Stimulated activated CD4-positive, alpha-beta T cell treated with anti-CD3 and anti-CD28 coated beads, Interleukin-15, amount 100 ng/mL, for 48 hours (primary cell): ENCODE data around the gene ZNF423.

Experiments used
- DNase-seq, 2 donors: peaks; one replicate each; pipeline ENCODE4 v3.0.0-alpha.2; 2020; ENCODE audit warnings: low read depth in 2 of 2

The ZNF423 gene

DNA sequence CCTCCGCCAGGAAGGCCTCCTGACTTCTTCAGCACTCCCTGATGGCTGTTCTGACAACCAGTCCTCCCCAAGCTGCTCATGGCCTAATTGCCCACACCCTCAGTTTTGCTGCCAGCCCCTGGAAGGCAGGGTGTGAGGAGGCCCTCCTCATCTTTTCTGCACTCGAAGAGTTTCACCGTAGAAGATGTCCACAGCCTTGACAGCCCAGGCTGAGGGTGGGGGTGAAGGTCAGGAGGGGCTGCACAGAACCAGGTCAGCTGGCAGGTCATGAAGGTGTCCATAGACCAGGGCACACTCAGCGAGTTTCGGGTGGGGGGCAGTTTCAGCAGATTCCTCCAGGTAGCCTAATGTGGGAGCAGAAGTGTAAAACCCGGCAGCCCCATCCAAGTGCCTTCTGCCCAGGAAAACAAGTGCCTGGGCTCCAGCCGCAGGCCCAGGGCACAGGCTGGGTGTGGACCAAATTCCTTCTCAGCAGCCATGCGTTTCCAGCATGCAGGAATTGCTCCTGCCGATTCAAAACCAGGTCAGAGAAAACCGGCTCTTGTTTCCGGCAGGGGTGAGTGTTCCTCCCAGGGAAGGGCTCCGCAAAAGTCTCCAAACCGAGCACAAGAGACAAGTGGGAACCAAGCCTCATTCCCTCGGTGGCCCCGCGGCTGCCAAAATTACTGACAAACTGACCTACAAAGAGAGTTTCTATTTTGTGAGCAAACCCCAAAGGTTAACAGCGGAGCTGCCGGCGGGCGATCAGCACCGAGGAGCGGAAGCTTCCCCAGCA lies 253.5 kb downstream of the ZNF423 start:
- no peak for DNase-seq

DNA sequence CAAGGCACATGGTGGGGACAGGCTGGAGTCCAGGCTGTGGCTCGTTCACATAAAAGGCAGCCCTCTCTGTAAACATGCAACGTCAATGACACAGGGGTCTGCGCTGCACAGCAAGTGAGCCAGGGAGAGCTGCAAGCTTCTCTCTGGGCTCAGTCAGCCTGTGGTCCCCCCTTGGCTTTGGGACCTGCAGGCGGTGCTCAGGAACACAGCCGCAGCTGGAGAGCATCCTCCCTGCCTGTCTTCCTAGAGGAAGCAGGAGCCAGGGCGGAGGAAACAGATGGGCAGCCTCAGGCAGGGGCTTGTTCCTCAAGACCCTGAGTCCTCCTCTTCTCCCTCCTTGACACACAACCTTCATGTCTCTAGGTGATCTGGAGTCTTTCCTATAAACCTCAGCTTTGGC lies 254.3 kb downstream of the ZNF423 start:
- no peak for DNase-seq

GRCh38 chr16:49600976-49601375 lies 254.9 kb downstream of the ZNF423 start:
- DNase-seq: no peak

DNA sequence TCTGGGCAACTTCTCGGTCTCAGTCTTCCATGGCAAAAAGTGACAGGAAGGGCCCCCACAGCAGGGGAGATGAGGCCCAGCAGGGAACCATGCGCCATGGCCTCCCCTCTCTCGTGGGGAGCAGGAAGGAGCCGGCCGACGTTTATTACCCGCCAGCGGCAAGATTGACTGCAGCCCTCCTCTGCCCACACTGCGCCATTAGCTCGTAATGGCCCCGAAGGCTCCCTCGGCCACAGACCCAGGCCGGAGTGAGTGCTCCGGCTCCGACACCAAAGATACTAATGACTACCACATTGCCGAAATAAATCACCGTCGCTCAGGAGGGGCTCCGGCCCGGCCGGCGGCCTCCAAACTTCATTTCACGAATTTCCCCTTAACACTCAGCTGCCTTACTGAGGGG lies 255.4 kb downstream of the ZNF423 start:
- DNase-seq: no peak

DNA sequence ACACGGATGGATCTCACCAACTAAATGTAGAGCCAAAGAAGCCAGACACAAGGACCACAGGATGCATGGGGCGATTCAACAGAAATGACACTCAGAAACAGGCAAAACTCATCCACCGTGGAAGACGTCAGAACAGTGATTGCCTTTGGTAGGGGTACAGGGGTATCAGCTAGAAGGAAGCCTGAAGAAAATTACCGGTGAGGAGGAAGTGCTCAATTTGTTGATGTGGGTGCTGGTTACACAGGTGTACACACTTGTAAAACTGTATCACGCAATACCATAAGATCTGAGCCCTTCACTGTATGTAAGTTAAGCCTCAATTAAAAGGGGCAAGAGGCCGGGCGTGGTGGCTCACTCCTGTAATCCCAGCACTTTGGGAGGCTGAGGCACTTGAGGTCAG lies 256.2 kb downstream of the ZNF423 start:
- DNase-seq: no peak

DNA sequence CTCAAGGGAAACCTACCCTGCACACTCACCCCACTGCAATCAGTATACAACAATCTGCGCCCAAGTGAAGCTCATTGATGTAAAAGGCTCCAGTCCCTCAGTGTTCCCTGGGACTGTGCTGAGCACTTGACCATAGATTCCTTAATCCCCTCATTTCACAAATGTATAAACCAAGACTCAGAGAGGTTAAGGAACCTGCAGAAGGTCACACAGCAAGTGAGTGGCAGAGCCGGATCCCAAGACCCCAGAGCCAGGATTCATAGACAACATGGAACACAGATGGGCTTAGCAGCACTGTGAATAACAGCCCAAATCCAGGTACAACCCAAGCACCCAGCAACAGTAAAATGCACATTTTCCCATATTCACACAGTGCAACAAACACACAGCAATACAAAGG lies 256.6 kb downstream of the ZNF423 start:
- DNase-seq: no peak

DNA sequence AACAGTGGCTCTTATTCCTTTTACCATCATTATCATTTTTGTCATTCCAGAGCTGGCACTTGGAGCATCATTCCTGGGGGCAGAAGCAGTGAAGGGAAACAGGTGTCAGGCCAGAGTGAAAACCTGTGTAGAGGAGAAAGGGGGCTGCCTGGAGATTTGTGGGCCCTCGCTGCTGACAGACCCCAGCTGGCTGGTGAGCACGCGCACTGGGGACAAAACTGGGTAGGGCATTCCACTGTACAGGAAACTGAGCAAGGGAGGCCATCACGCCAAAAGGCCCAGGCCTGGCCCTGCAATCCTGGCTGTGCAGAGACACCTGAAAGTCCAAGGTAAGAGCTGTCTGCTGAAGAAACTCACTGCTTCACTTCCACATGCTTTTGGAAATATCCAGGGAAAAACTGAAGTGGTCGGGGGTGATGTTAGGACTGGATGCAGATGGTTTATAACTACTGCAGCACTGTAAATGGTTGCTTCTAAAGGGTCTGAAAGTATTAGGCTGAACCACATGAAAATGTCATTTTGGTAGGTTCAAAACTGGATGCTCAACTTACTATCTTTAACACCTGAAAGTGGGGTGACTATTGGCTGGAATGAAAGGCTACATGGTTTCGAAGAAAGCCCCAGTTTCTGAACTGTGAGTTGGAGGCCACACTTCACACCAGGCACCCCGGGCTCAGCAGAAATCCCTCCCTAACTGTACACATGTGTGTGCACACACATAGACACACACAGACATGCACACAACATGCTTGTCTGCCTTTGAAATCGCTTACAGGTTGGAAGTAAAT lies 257.3 kb downstream of the ZNF423 start:
- DNase-seq: no peak

GRCh38 chr16:49597796-49598195 lies 258.1 kb downstream of the ZNF423 start:
- DNase-seq: no peak

GRCh38 chr16:49596648-49597291 lies 259.1 kb downstream of the ZNF423 start:
- DNase-seq: no peak

- no peak for DNase-seq
These were observed 259.8 kb downstream of the ZNF423 start for GRCh38 chr16:49596068-49596467.

DNA sequence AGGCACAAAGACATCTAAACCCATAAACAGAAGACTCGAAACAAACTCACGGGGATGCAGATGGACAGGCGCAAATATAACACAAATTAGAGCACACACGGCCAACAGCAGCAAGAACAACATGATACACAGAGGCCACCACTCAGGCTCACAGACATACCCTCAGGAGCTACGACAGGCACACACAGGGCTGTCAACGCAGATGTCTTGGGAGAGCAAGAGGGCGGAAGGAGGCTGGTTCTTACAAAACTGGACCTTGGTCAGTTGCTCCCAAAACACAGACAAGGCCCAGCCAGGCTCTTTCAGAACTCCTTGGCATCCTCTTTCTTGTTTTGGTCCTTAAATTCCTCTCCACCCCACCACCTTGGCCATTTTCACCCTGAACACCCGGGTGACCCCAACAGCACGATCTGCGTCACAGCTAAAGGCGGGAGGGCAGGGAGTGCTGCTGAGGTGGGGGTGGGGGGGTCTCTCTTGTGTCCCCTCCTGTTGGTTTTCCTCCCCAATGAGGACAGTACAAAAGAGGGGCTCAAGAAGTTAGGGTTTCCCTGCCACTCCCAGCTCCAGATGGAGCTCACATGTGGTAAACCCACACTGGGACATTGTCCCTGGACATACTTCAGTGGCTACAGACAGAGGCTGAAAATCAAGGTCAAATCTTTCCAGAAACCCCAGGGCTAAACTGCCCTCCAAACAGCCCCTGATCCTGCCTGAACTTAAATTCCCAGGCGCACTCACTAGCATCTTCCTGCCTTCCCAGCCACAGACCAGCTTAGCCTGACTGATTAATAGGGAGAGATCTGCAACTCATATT lies 261.0 kb downstream of the ZNF423 start:
- no peak for DNase-seq

GRCh38 chr16:49594153-49594552 lies 261.8 kb downstream of the ZNF423 start:
- DNase-seq: no peak

DNA sequence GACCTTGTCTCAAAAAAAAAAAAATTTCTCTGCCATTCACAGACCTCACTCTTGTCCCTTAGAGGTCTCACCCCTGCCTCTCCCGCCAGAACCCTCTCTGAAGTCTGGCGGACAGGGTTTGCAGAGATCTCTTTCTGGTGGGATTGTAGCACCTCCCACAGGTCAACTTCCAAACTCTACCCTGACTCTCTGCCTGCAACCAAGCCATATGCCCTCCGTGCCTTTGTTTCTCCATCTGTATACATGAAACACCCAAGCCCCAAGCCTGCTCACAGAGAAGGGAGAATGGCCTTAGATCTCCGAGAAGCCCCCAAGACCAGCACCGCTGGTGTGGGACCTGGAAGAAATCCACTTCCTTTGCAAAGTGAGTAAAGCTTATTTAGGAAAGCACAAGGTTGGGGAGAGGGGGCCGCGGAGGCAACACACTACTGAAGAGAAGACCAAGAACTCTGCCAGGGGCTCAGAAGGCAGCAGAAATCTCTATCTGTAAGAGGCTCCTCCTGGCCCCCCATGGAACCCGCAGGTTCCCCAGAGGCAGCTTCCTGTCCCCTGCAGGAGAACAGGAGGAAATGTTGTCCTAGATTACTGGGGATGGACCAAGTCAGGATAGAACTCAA lies 262.4 kb downstream of the ZNF423 start:
- no peak for DNase-seq

GRCh38 chr16:49592546-49593423 lies 263.1 kb downstream of the ZNF423 start:
- DNase-seq: peak; percentile 7 to 14

DNA sequence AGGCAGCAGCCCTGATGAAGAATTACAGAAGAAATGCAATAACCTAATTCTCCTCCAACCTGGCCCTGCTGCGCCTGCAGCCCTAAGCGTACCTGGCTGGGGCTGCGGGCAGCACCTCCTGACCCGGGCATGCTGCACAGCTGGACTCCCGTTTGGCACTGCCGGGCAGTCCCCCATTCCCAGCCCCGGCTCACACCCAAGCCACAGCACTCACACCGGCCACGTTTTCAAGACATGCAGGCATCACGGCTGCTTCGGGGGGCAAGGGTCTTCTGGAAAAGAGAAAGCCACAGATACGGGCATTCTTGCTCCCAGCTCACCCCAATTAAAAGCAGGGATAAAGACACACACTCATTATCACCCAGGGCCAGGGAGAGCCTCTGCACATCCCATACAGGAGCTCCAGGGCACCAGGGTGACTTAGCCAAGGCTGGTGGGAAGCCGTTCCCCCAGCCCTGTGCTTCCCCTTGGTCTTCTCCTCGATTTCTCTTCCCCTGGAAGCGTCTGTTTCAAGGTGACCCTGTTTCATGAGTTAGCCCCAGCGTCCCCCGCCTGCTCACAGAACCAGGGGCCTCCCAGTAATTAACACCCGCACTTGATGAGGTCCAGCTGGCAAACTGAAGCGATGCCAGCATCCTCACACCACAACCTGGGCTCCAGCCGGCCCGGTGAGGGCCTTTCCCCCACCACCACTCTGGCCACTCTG lies 265.6 kb downstream of the ZNF423 start:
- DNase-seq: no peak

GRCh38 chr16:49589544-49590031 lies 266.3 kb downstream of the ZNF423 start:
- DNase-seq: no peak

DNA sequence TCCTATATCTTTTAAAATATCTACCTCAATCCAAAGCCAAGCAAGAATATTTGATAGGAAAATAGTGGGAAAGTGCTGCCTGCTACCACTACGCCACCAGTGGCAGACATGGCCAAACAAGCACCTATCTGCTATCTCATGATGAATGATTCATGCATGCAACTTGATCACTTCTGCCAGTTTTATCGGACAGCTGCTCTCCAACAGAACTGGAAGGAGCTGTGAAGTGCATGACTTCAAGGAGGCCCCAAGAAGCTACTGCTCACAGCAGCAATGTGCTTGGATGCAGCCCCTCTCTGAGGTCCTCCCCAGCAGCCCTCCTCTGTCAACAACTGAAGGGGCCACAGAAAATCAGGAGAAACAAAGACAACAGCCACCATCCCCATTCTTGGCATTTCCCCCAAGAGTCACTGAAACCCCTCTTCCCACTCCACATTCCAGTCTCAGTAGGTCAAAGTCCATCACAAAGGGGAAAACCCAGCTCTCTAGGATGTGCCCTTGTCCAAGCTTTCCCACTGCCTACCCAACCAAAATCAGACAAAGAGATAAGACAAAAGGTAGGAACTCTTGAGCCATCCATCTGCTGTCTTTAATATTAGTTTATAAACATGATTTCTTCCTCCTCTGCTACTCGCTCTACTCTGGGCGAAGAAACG lies 267.1 kb downstream of the ZNF423 start:
- no peak for DNase-seq

- DNase-seq: no peak
These were observed 267.9 kb downstream of the ZNF423 start for GRCh38 chr16:49588026-49588425.

- DNase-seq: no peak
These were observed 268.4 kb downstream of the ZNF423 start for GRCh38 chr16:49587511-49587910.
